Uterus (tissue), 2 donors: ENCODE data around the gene SPTAN1.

Experiments
- POLR2A ChIP-seq, 2 donors: fragments of 450-650 bp; IDR thresholded peaks; one replicate each; pipeline ENCODE4 v1.6.1; 2016; ENCODE audit warnings: antibody characterized with exemption in 2 of 2, mild to moderate bottlenecking in 1 of 2, moderate library complexity in 1 of 2
- TF ChIP-seq, protein P1 (sequence below), 4 experiments: fragments of 200-600 bp in 2 of 4; fragments of 450-650 bp in 2 of 4; sonication (generic) in 2 of 4; IDR thresholded peaks; one replicate each; pipeline ENCODE4 v1.5.1; 2016 to 2019; ENCODE audit warnings: antibody characterized with exemption in 4 of 4, mild to moderate bottlenecking in 2 of 4, moderate library complexity in 1 of 4

DNA sequence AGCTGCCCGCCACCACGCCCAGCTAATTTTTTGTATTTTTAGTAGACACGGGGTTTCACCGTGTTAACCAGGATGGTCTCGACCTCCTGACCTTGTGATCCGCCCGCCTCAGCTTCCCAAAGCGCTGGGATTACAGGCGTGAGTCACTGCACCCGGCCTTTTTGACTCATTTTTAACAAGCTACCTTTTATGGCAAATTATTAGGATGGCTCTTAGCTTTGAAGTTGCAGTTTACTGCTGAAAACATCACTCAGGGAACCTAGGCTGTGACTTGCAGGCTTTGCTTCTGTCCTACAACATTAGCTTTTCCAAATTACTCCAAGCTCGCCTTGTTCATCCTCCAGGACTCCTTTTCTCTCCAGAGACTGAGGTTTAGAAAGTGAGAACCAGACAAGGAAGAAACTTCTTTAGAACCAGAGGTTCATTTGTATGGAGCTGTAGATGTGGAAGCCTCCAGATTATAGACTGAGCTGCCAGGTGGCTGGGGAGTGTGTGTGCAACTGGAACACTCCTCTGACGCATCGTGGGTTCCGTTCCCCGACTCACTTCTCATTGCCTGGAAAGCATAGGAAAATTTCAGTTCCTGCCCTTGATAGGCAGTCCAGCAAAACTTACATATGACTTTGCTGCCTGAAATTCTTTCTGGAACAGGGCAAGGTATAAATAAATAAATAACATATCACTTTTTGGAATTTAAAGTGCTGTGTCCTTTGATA, 23.8 kb upstream of the SPTAN1 start:
- TF ChIP-seq, protein P1, sequence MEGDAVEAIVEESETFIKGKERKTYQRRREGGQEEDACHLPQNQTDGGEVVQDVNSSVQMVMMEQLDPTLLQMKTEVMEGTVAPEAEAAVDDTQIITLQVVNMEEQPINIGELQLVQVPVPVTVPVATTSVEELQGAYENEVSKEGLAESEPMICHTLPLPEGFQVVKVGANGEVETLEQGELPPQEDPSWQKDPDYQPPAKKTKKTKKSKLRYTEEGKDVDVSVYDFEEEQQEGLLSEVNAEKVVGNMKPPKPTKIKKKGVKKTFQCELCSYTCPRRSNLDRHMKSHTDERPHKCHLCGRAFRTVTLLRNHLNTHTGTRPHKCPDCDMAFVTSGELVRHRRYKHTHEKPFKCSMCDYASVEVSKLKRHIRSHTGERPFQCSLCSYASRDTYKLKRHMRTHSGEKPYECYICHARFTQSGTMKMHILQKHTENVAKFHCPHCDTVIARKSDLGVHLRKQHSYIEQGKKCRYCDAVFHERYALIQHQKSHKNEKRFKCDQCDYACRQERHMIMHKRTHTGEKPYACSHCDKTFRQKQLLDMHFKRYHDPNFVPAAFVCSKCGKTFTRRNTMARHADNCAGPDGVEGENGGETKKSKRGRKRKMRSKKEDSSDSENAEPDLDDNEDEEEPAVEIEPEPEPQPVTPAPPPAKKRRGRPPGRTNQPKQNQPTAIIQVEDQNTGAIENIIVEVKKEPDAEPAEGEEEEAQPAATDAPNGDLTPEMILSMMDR (IDR thresholded peaks at IDR 0.05) = no peak
- no peak for TF ChIP-seq POLR2A (IDR thresholded peaks at IDR 0.05)
